ENCODE results near the gene GPR21. TPM values are rescaled to one million over a fixed set of nuclear protein-coding genes. Genes with fewer than 3 reads are reported as not detected.

Gene GPR21
- total and polyA plus RNA-seq, 2 experiments from 2014 or later: 0.90 TPM; not detected in 1

DNA sequence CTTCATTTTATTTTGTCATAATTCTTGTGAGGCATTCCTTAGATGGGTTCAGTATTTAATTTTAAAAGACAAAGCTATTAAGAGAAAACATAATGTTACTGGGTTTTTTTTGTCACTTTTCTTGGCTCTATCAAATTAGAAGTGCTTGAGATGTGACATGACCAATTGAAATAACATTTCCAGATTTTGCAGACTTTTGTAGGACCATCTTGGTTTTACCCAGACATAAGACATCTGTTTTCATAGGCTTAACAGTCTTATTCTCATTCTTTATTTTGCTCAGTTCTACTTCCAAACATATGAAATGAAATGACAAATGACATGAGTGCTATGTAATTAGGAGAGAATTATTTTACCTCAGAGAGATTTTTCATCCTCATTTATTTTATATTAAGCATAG, 19.6 kb downstream of the GPR21 start:
- Histone ChIP-seq H4K20me1 (replicated peaks; ENCODE audit: insufficient read depth) (no peaks in the 10 kb centered on the region), H3K4me2 (no peak overlapping the region), H3K79me2 (replicated peaks; ENCODE audit: insufficient read depth) (no peaks in the 10 kb centered on the region; the same call in 1 of the 2 replicates), H3K4me1 (ENCODE audit: insufficient read depth) (peaks cover 9% of the 10 kb centered on the region; the same call in 1 of the 2 replicates), H3K4me3 (no peak overlapping the region), H3K9me2 (ENCODE audit: insufficient read depth) (0 out of 2 replicates have a peak, but pooled peaks cover 3% of the 10 kb centered on the region), H3K36me3 (ENCODE audit: insufficient read depth) (no peaks in the 10 kb centered on the region; the same call in 1 of the 2 replicates), H3K27me3 (ENCODE audit: insufficient read depth) (no peaks in the 10 kb centered on the region), H3F3A (replicated peaks; ENCODE audit: low read depth) (no peaks in the 10 kb centered on the region), H3K27ac (ENCODE audit: low read depth) (no peak overlapping the region), H2AFZ (no peak overlapping the region)
- Mint-ChIP-seq H3K27ac (no peak overlapping the region), H3K27me3 (ENCODE audit: insufficient read depth, low read depth, poor library complexity) (peaks cover 5% of the 10 kb centered on the region), H3K4me3 (no peak overlapping the region), H3K9me3 (no peaks in the 10 kb centered on the region; the same call in 2 of the 3 replicates), H3K36me3 (ENCODE audit: low read depth) (peaks cover 30% of the 10 kb centered on the region; the same call in 2 of the 3 replicates), H3K4me1 (peaks cover 7% of the 10 kb centered on the region; the same call in 2 of the 3 replicates)
- DNase-seq (ENCODE audit: low spot score) (no peak), ATAC-seq (no peak)
- TF ChIP-seq POLR2AphosphoS5 (IDR thresholded peaks at IDR 0.05; ENCODE audit: low read depth): no peak
- TF ChIP-seq, protein P1, sequence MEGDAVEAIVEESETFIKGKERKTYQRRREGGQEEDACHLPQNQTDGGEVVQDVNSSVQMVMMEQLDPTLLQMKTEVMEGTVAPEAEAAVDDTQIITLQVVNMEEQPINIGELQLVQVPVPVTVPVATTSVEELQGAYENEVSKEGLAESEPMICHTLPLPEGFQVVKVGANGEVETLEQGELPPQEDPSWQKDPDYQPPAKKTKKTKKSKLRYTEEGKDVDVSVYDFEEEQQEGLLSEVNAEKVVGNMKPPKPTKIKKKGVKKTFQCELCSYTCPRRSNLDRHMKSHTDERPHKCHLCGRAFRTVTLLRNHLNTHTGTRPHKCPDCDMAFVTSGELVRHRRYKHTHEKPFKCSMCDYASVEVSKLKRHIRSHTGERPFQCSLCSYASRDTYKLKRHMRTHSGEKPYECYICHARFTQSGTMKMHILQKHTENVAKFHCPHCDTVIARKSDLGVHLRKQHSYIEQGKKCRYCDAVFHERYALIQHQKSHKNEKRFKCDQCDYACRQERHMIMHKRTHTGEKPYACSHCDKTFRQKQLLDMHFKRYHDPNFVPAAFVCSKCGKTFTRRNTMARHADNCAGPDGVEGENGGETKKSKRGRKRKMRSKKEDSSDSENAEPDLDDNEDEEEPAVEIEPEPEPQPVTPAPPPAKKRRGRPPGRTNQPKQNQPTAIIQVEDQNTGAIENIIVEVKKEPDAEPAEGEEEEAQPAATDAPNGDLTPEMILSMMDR (conservative IDR thresholded peaks at IDR 0.05; ENCODE audit: low read depth in 2 of 2): no peak
- TF ChIP-seq ZNF331 (CRISPR knock-in tag; IDR thresholded peaks at IDR 0.05; ENCODE audit: low read depth): no peak
- no peak for TF ChIP-seq JUNB (IDR thresholded peaks at IDR 0.05; ENCODE audit: unreplicated experiment)
- TF ChIP-seq, protein P2, sequence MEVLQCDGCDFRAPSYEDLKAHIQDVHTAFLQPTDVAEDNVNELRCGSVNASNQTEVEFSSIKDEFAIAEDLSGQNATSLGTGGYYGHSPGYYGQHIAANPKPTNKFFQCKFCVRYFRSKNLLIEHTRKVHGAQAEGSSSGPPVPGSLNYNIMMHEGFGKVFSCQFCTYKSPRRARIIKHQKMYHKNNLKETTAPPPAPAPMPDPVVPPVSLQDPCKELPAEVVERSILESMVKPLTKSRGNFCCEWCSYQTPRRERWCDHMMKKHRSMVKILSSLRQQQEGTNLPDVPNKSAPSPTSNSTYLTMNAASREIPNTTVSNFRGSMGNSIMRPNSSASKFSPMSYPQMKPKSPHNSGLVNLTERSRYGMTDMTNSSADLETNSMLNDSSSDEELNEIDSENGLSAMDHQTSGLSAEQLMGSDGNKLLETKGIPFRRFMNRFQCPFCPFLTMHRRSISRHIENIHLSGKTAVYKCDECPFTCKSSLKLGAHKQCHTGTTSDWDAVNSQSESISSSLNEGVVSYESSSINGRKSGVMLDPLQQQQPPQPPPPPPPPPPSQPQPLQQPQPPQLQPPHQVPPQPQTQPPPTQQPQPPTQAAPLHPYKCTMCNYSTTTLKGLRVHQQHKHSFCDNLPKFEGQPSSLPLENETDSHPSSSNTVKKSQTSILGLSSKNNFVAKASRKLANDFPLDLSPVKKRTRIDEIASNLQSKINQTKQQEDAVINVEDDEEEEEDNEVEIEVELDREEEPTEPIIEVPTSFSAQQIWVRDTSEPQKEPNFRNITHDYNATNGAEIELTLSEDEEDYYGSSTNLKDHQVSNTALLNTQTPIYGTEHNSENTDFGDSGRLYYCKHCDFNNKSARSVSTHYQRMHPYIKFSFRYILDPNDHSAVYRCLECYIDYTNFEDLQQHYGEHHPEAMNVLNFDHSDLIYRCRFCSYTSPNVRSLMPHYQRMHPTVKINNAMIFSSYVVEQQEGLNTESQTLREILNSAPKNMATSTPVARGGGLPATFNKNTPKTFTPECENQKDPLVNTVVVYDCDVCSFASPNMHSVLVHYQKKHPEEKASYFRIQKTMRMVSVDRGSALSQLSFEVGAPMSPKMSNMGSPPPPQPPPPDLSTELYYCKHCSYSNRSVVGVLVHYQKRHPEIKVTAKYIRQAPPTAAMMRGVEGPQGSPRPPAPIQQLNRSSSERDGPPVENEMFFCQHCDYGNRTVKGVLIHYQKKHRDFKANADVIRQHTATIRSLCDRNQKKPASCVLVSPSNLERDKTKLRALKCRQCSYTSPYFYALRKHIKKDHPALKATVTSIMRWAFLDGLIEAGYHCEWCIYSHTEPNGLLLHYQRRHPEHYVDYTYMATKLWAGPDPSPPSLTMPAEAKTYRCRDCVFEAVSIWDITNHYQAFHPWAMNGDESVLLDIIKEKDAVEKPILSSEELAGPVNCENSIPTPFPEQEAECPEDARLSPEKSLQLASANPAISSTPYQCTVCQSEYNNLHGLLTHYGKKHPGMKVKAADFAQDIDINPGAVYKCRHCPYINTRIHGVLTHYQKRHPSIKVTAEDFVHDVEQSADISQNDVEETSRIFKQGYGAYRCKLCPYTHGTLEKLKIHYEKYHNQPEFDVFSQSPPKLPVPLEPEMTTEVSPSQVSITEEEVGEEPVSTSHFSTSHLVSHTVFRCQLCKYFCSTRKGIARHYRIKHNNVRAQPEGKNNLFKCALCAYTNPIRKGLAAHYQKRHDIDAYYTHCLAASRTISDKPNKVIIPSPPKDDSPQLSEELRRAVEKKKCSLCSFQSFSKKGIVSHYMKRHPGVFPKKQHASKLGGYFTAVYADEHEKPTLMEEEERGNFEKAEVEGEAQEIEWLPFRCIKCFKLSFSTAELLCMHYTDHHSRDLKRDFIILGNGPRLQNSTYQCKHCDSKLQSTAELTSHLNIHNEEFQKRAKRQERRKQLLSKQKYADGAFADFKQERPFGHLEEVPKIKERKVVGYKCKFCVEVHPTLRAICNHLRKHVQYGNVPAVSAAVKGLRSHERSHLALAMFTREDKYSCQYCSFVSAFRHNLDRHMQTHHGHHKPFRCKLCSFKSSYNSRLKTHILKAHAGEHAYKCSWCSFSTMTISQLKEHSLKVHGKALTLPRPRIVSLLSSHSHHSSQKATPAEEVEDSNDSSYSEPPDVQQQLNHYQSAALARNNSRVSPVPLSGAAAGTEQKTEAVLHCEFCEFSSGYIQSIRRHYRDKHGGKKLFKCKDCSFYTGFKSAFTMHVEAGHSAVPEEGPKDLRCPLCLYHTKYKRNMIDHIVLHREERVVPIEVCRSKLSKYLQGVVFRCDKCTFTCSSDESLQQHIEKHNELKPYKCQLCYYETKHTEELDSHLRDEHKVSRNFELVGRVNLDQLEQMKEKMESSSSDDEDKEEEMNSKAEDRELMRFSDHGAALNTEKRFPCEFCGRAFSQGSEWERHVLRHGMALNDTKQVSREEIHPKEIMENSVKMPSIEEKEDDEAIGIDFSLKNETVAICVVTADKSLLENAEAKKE (CRISPR knock-in tag; IDR thresholded peaks at IDR 0.05): no peak
- no peak for TF ChIP-seq REST (IDR thresholded peaks at IDR 0.05; ENCODE audit: unreplicated experiment)
- no peak for TF ChIP-seq CREB1 (CRISPR knock-in tag; IDR thresholded peaks at IDR 0.05; ENCODE audit: low read depth)
- TF ChIP-seq NANOG (IDR thresholded peaks at IDR 0.05; ENCODE audit: borderline replicate concordance): no peak
- no peak for TF ChIP-seq EZH2 (IDR thresholded peaks at IDR 0.05; ENCODE audit: low read depth, unreplicated experiment)
- TF ChIP-seq ETS1 (IDR thresholded peaks at IDR 0.05): no peak
